IMR-90 (cell line): Measurements from ENCODE around the gene TP53I11. TPM values are rescaled to one million over a fixed set of nuclear protein-coding genes. Genes with fewer than 3 reads are reported as not detected.

Source experiments
- ATAC-seq: fragments of 200-7000 bp; cut with Tn5 transposase; 2 replicates; pipeline ENCODE4 v1.9.1; 2020; ENCODE audit warnings: low read depth, mild to moderate bottlenecking, moderate library complexity
- BruUV-seq: library from RNA; stranded (reverse); fragments of 400-500 nt; replicated peaks from 2 replicates; lab custom pipeline; 2021; lab: Mats Ljungman, UMichigan
- CTCF ChIA-PET: fragments of 300-600 bp; formaldehyde crosslinking; extraction: SDS; loops from one replicate; lab custom pipeline; 2021; ENCODE audit warnings: antibody characterized with exemption; lab: Yijun Ruan, JAX
- POLR2A ChIA-PET: fragments of 300-600 bp; sonication (Branson Sonifier 250); formaldehyde crosslinking; loops from one replicate; lab custom pipeline; 2022; ENCODE audit warnings: antibody characterized with exemption; ENCODE audit not compliant: unreplicated experiment; lab: Charles Lee
- DNase-seq: peaks from one replicate; pipeline ENCODE4 v3.0.0; 2013
- H2AFZ ChIP-seq: replicated peaks from 2 replicates; pipeline ENCODE3; 2013; ENCODE audit warnings: low read length, mild to moderate bottlenecking; ENCODE audit not compliant: poor library complexity
- H2AK5ac ChIP-seq: 2 replicates; pipeline ENCODE4 v1.6.1; 2013; ENCODE audit warnings: low read depth, low read length, inconsistent platforms
- H2AK9ac ChIP-seq: replicated peaks from 2 replicates; pipeline ENCODE3; 2013; ENCODE audit warnings: mild to moderate bottlenecking, low read depth, low read length, moderate library complexity; ENCODE audit not compliant: poor library complexity
- H2BK120ac ChIP-seq: 2 replicates; pipeline ENCODE4 v1.6.1; 2013; ENCODE audit warnings: low read depth, low read length, inconsistent platforms
- H2BK15ac ChIP-seq: 3 replicates; pipeline ENCODE4 v1.6.1; 2013; ENCODE audit warnings: low read depth, low read length, inconsistent platforms
- H2BK20ac ChIP-seq: 2 replicates; pipeline ENCODE4 v1.6.1; 2013; ENCODE audit warnings: low read depth, mild to moderate bottlenecking, inconsistent platforms, low read length, moderate library complexity
- H2BK5ac ChIP-seq: 2 replicates; pipeline ENCODE4 v1.6.1; 2013; ENCODE audit warnings: mild to moderate bottlenecking, low read depth, low read length, inconsistent platforms; ENCODE audit not compliant: poor library complexity, severe bottlenecking
- H3K14ac ChIP-seq: replicated peaks from 2 replicates; pipeline ENCODE4 v1.6.1; 2013; ENCODE audit warnings: low read depth, low read length, inconsistent platforms
- H3K18ac ChIP-seq: 2 replicates; pipeline ENCODE4 v1.6.1; 2013; ENCODE audit warnings: low read depth, low read length, control low read depth
- H3K23ac ChIP-seq: 2 replicates; pipeline ENCODE4 v1.6.1; 2013; ENCODE audit warnings: low read depth, low read length, inconsistent platforms
- H3K27ac ChIP-seq: 2 replicates; pipeline ENCODE4 v1.5.1; 2013; ENCODE audit warnings: mild to moderate bottlenecking, control low read depth, low read length; ENCODE audit not compliant: insufficient read depth
- H3K27me3 ChIP-seq: 2 replicates; pipeline ENCODE4 v1.6.1; 2013; ENCODE audit warnings: low read length; ENCODE audit not compliant: control insufficient read depth, insufficient read depth
- H3K36me3 ChIP-seq: 2 replicates; pipeline ENCODE4 v1.6.1; 2013; ENCODE audit warnings: low read length, mixed read lengths; ENCODE audit not compliant: control insufficient read depth, insufficient read depth
- H3K4ac ChIP-seq: 2 replicates; pipeline ENCODE4 v1.6.1; 2013; ENCODE audit warnings: low read depth, low read length, inconsistent platforms
- H3K4me1 ChIP-seq: 2 replicates; pipeline ENCODE4 v1.6.1; 2013; ENCODE audit warnings: low read length, mixed read lengths; ENCODE audit not compliant: control insufficient read depth, insufficient read depth
- H3K4me2 ChIP-seq: 2 replicates; pipeline ENCODE4 v1.6.1; 2013; ENCODE audit warnings: low read depth, mild to moderate bottlenecking, control low read depth, low read length, moderate library complexity
- H3K4me3 ChIP-seq: 2 replicates; pipeline ENCODE4 v1.5.1; 2013; ENCODE audit warnings: low read depth, mild to moderate bottlenecking, control low read depth, low read length, moderate library complexity; ENCODE audit not compliant: insufficient read depth
- H3K56ac ChIP-seq: 2 replicates; pipeline ENCODE4 v1.6.1; 2013; ENCODE audit warnings: low read length, inconsistent platforms; ENCODE audit not compliant: insufficient read depth; ENCODE audit errors: extremely low read depth
- H3K79me1 ChIP-seq, 2 experiments: 2 replicates each; pipeline ENCODE4 v1.6.1; 2013; ENCODE audit warnings: low read length in 2 of 2, inconsistent platforms in 1 of 2, low read depth in 1 of 2
- H3K9ac ChIP-seq: 2 replicates; pipeline ENCODE4 v1.6.1; 2013; ENCODE audit warnings: low read depth, low read length, control low read depth
- H3K9me1 ChIP-seq: 2 replicates; pipeline ENCODE4 v1.6.1; 2013; ENCODE audit warnings: low read length, inconsistent platforms; ENCODE audit not compliant: insufficient read depth
- H3K9me3 ChIP-seq: 2 replicates; pipeline ENCODE4 v1.6.1; 2013; ENCODE audit warnings: low read length; ENCODE audit not compliant: control insufficient read depth, insufficient read depth
- H4K20me1 ChIP-seq: 2 replicates; pipeline ENCODE4 v1.6.1; 2013; ENCODE audit warnings: low read length, inconsistent platforms; ENCODE audit not compliant: insufficient read depth
- H4K5ac ChIP-seq: 2 replicates; pipeline ENCODE4 v1.6.1; 2013; ENCODE audit warnings: mild to moderate bottlenecking, low read depth, low read length, control low read depth
- H4K8ac ChIP-seq, 2 experiments: 2 replicates each; pipeline ENCODE4 v1.6.1; 2013; ENCODE audit warnings: low read depth in 2 of 2, low read length in 2 of 2, control low read depth in 1 of 2, inconsistent platforms in 1 of 2
- H4K91ac ChIP-seq: 2 replicates; pipeline ENCODE4 v1.6.1; 2013; ENCODE audit warnings: low read depth, low read length, inconsistent platforms; ENCODE audit not compliant: insufficient read depth
- BHLHE40 ChIP-seq: fragments of 150-350 bp; IDR thresholded peaks from 2 replicates; pipeline ENCODE4 v1.6.1; 2016; ENCODE audit warnings: mild to moderate bottlenecking, low read depth, low read length
- CEBPB ChIP-seq: IDR thresholded peaks from 2 replicates; pipeline ENCODE4 v1.6.1; 2012; ENCODE audit warnings: low read depth, low read length, improper control_type of control experiment
- CHD1 ChIP-seq: IDR thresholded peaks from 2 replicates; pipeline ENCODE4 v1.6.1; 2012; ENCODE audit warnings: low read depth, low read length, improper control_type of control experiment
- FOS ChIP-seq: fragments of 150-350 bp; IDR thresholded peaks from 2 replicates; pipeline ENCODE4 v1.6.1; 2016; ENCODE audit warnings: low read depth, low read length
- MAFK ChIP-seq: IDR thresholded peaks from 2 replicates; pipeline ENCODE4 v1.6.1; 2012; ENCODE audit warnings: low read depth, low read length, improper control_type of control experiment
- MAZ ChIP-seq: IDR thresholded peaks from 2 replicates; pipeline ENCODE4 v1.6.1; 2012; ENCODE audit warnings: low read depth, mild to moderate bottlenecking, low read length, improper control_type of control experiment, moderate library complexity, borderline replicate concordance
- MXI1 ChIP-seq: IDR thresholded peaks from 2 replicates; pipeline ENCODE4 v1.6.1; 2012; ENCODE audit warnings: low read depth, mild to moderate bottlenecking, low read length, moderate library complexity, borderline replicate concordance
- NFE2L2 ChIP-seq: fragments of 150-350 bp; IDR thresholded peaks from 2 replicates; pipeline ENCODE4 v1.6.1; 2016; ENCODE audit warnings: low read depth, mild to moderate bottlenecking, low read length
- POLR2A ChIP-seq: IDR thresholded peaks from 2 replicates; pipeline ENCODE4 v1.6.1; 2012; ENCODE audit warnings: mild to moderate bottlenecking, low read depth, low read length
- RAD21 ChIP-seq: IDR thresholded peaks from 2 replicates; pipeline ENCODE4 v1.6.1; 2012; ENCODE audit warnings: low read length, improper control_type of control experiment
- RCOR1 ChIP-seq: IDR thresholded peaks from 2 replicates; pipeline ENCODE4 v1.6.1; 2012; ENCODE audit warnings: mild to moderate bottlenecking, low read length, improper control_type of control experiment; ENCODE audit not compliant: insufficient replicate concordance
- RFX5 ChIP-seq: IDR thresholded peaks from 2 replicates; pipeline ENCODE4 v1.8.0; 2012; ENCODE audit warnings: low read depth, mild to moderate bottlenecking, low read length, moderate library complexity
- SMC3 ChIP-seq: fragments of 150-350 bp; IDR thresholded peaks from 2 replicates; pipeline ENCODE4 v1.6.1; 2016; ENCODE audit warnings: low read depth, mild to moderate bottlenecking, antibody characterized with exemption, low read length, moderate library complexity
- WGBS, 2 experiments: methylation state at CpG; one replicate each; pipeline versions ENCODE4 v1.1.5 to v1.1.7; 2013; ENCODE audit warnings: missing lambda C conversion rate in 2 of 2; ENCODE audit not compliant: insufficient read length in 1 of 2; ENCODE audit errors: extremely low coverage in 2 of 2; 5-methylcytosine and 5-hydroxymethylcytosine counted together
- dilution Hi-C: fragments of 300-500 bp; cut with HindIII; formaldehyde crosslinking; loops from one replicate; pipeline ENCODE4 v1.14.3; 2018; ENCODE audit warnings: low sequenced_read_pairs; ENCODE audit not compliant: unreplicated experiment
- in situ Hi-C: fragments of 300-500 bp; cut with MboI; formaldehyde crosslinking; loops from 3 replicates; pipeline ENCODE4 v1.14.3; 2019; ENCODE audit warnings: low sequenced_read_pairs, inconsistent platforms, mixed read lengths
- intact Hi-C: fragments of 100-400 bp; cut with micrococcal nuclease; formaldehyde crosslinking; loops from 2 replicates; pipeline ENCODE4 v1.10.0; 2022
- polyA plus RNA-seq, 3 experiments: library from polyadenylated mRNA; depleted of rRNA; stranded (reverse); fragments of >200 nt; gene quantifications; 2 replicates each; pipeline ENCODE4 v1.2.3, GENCODE V29; 2012; ENCODE audit warnings: low replicate concordance in 1 of 3
- total RNA-seq: library from RNA; depleted of rRNA; stranded (reverse); fragments of >200 nt; gene quantifications from 2 replicates; pipeline ENCODE4 v1.2.3, GENCODE V29; 2012
- TF ChIP-seq, protein P1 (sequence below): conservative IDR thresholded peaks from 2 replicates; pipeline ENCODE4 v1.5.1; 2012; ENCODE audit warnings: mild to moderate bottlenecking, low read depth, low read length, improper control_type of control experiment
- TF ChIP-seq, protein P2 (sequence below): fragments of 150-350 bp; IDR thresholded peaks from 2 replicates; pipeline ENCODE4 v1.6.1; 2017; ENCODE audit warnings: mild to moderate bottlenecking, antibody characterized with exemption, low read length, low read depth
- TF ChIP-seq, protein P3 (sequence below): fragments of 150-350 bp; IDR thresholded peaks from 2 replicates; pipeline ENCODE4 v1.6.1; 2016; ENCODE audit warnings: low read depth, mild to moderate bottlenecking, low read length, moderate library complexity, borderline replicate concordance

The TP53I11 gene
- total and polyA plus RNA-seq, 2 of the 4 experiments (the other 2 are of a cell fraction): 3.9 to 22.0 TPM

DNA sequence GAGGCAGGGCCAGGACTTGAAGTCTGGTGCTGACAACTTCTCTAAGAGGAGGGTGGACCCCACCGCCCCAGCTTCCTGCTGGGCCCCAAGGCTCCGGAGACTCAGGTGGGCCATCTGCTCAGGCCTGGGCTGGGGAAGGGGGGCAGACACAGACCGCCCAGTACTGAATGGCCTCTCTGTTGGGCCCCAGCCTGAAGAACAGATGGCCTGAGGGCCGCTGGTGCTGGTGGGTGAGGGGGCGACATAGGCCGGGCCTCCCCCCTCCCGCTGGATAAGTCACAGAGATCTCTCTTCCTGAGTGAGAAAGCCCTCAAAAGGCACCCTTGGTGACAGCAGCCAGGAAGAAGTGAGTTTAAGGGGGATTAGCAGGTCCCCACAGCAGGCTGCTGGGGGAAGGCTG, 12.5 kb upstream of the TP53I11 start:
- TF ChIP-seq, protein P1, sequence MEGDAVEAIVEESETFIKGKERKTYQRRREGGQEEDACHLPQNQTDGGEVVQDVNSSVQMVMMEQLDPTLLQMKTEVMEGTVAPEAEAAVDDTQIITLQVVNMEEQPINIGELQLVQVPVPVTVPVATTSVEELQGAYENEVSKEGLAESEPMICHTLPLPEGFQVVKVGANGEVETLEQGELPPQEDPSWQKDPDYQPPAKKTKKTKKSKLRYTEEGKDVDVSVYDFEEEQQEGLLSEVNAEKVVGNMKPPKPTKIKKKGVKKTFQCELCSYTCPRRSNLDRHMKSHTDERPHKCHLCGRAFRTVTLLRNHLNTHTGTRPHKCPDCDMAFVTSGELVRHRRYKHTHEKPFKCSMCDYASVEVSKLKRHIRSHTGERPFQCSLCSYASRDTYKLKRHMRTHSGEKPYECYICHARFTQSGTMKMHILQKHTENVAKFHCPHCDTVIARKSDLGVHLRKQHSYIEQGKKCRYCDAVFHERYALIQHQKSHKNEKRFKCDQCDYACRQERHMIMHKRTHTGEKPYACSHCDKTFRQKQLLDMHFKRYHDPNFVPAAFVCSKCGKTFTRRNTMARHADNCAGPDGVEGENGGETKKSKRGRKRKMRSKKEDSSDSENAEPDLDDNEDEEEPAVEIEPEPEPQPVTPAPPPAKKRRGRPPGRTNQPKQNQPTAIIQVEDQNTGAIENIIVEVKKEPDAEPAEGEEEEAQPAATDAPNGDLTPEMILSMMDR: no peak
- TF ChIP-seq RAD21 (no peak), MAZ (no peak), FOS (no peak), POLR2A (no peak), RFX5 (no peak), MXI1 (no peak), MAFK (no peak), BHLHE40 (no peak), SMC3 (no peak), NFE2L2 (no peak), RCOR1 (no peak), CHD1 (no peak), CEBPB (no peak)
- TF ChIP-seq, protein P2, sequence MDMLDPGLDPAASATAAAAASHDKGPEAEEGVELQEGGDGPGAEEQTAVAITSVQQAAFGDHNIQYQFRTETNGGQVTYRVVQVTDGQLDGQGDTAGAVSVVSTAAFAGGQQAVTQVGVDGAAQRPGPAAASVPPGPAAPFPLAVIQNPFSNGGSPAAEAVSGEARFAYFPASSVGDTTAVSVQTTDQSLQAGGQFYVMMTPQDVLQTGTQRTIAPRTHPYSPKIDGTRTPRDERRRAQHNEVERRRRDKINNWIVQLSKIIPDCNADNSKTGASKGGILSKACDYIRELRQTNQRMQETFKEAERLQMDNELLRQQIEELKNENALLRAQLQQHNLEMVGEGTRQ: no peak
- TF ChIP-seq, protein P3, sequence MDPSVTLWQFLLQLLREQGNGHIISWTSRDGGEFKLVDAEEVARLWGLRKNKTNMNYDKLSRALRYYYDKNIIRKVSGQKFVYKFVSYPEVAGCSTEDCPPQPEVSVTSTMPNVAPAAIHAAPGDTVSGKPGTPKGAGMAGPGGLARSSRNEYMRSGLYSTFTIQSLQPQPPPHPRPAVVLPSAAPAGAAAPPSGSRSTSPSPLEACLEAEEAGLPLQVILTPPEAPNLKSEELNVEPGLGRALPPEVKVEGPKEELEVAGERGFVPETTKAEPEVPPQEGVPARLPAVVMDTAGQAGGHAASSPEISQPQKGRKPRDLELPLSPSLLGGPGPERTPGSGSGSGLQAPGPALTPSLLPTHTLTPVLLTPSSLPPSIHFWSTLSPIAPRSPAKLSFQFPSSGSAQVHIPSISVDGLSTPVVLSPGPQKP: no peak
- Histone ChIP-seq H2BK20ac (no peak overlapping the region), H2BK5ac (no peak overlapping the region), H4K8ac (no peak overlapping the region), H3K79me1 (no peaks in the 10 kb centered on the region), H4K5ac (no peak overlapping the region), H3K56ac (no peak overlapping the region), H3K36me3 (no peaks in the 10 kb centered on the region), H2AK5ac (no peak overlapping the region), H3K27me3 (peaks cover 26% of the 10 kb centered on the region), H3K27ac (no peak overlapping the region), H3K23ac (no peak overlapping the region), H4K20me1 (no peaks in the 10 kb centered on the region), H3K4ac (no peak overlapping the region), H3K4me3 (no peak overlapping the region), H3K18ac (no peak overlapping the region), H3K14ac (no peak overlapping the region), H2AFZ (no peak overlapping the region), H2AK9ac (no peak overlapping the region), H3K9ac (no peak overlapping the region), H2BK15ac (no peak overlapping the region), H2BK120ac (no peak overlapping the region), H3K9me1 (no peaks in the 10 kb centered on the region), H3K9me3 (no peaks in the 10 kb centered on the region), H3K4me1 (no peaks in the 10 kb centered on the region), H3K4me2 (no peak overlapping the region), H4K91ac (no peak overlapping the region)
- in situ Hi-C loops (no loop called here), dilution Hi-C loops (no loop called here), intact Hi-C loops (no loop called here)
- POLR2A ChIA-PET: no interaction called here
- 72% methylated on average over 4 of the region's 7 CpGs; no CpG with 5 or more reads in 1 of the 2 experiments for WGBS, 2 experiments
- ATAC-seq (no peak), DNase-seq (no peak)
- no TSS peak for BruUV-seq
- CTCF ChIA-PET: no interaction called here
